ENCODE measurements around the gene PAQR3.

DNA sequence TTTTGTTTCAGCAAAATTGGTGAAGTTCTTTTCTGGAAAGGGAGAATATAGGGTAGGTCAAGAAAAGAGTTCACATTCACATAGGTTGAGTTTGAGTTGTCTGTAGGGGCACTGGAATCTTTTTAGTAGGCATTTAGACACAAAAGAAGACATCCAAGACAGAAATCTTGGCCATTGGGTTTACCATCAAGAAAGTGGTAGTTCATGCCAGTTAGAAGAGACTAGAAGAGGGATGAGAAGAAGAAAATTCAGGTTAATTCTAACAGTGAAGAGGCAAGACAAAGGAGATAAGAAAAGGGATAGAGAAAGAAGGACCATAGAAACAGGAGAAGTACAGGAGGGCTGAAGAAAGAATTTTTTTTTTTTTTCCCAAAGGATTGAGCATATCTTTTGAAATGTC lies 39.9 kb downstream of the PAQR3 start:
- no peak for TF ChIP-seq POLR2A (IDR thresholded peaks at IDR 0.05)
- TF ChIP-seq, protein P1, sequence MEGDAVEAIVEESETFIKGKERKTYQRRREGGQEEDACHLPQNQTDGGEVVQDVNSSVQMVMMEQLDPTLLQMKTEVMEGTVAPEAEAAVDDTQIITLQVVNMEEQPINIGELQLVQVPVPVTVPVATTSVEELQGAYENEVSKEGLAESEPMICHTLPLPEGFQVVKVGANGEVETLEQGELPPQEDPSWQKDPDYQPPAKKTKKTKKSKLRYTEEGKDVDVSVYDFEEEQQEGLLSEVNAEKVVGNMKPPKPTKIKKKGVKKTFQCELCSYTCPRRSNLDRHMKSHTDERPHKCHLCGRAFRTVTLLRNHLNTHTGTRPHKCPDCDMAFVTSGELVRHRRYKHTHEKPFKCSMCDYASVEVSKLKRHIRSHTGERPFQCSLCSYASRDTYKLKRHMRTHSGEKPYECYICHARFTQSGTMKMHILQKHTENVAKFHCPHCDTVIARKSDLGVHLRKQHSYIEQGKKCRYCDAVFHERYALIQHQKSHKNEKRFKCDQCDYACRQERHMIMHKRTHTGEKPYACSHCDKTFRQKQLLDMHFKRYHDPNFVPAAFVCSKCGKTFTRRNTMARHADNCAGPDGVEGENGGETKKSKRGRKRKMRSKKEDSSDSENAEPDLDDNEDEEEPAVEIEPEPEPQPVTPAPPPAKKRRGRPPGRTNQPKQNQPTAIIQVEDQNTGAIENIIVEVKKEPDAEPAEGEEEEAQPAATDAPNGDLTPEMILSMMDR (IDR thresholded peaks at IDR 0.05) = no peak
